Glomerular visceral epithelial cell (primary cell): ENCODE results near the gene PNPLA7.
A peak's percentile ranks its signal among the peaks of the same experiment; 100 is the strongest.
"Not testable (repeated sequence)": the region's sequence is repeated elsewhere in the genome, so short reads cannot be mapped to it uniquely, and the experiment has no call there.

ENCODE experiments used
- DNase-seq: peaks from one replicate; pipeline ENCODE4 v3.0.0-alpha.2; 2016; ENCODE audit errors: extremely low spot score

The PNPLA7 gene

GRCh38 chr9:137513801-137514570, 36.2 kb downstream of the PNPLA7 start:
- DNase-seq, result not testable (repeated sequence)

GRCh38 chr9:137513136-137513535, 37.1 kb downstream of the PNPLA7 start:
- DNase-seq, result not testable (repeated sequence)

DNA sequence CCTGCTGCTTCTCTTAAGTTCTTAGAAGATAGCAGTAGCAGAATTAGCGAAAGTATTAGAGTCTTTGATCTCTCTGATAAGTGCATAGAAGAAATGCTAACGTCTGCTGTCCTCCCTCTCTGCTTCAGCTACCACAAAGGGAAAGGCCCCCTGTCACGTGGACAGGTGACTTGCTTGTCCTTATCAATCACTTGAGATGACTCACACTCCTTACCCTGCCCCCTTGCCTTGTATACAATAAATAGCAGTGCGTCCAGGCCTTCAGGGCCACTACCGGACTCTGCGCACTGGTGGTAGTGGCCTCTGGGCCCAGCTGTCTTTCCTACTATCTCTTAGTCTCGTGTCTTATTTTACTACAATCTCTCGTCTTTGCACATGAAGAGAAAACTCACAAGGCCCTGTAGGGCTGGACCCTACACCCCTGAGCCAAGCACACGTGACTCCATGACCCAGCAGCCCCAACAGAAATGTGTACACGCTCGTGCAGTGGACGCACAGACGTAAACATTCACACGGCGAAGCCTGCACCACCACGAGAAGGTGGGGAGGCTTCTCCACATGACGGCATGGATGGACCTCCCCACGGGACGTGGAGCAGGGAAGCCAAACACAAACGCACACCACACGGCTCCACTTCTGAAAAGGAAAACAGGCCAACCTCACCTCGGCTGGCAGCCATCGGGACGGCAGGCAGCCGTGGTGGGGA, 38.3 kb downstream of the PNPLA7 start:
- DNase-seq, result no peak

DNA sequence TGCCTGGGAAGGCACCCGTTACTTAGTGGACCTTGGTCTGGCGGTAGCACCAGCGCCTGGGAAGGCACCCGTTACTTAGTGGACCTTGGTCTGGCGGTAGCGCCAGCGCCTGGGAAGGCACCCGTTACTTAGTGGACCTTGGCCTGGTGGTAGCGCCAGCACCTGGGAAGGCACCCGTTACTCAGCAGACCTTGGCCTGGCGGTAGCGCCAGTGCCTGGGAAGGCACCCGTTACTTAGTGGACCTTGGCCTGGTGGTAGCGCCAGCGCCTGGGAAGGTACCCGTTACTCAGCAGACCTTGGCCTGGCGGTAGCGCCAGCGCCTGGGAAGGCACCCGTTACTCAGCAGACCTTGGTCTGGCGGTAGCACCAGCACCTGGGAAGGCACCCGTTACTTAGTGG, 39.1 kb downstream of the PNPLA7 start:
- not testable (repeated sequence) for DNase-seq

GRCh38 chr9:137509198-137509597, 41.0 kb downstream of the PNPLA7 start:
- DNase-seq, result no peak

DNA sequence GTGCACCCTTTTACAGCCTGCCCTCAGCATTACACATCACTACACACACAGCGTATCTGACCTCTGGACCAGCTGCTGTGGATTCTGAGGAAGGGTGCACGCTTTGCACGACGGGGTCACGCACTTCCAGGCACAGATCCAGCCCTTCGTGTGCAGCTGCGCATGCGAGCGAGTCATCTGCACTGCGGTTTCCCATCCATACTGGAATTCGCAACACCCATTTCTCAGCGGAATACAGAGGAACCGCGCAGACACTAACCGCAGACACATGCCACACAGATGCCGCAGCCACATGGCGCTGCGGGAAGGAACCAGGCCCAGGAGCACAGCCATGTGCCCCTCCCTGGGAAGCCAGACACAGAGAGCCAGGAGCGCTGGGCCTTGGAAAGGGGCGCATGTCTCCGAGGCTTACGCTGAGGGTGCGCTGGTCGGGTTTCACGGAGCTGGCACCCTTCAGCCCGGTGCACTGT, 43.5 kb downstream of the PNPLA7 start:
- DNase-seq, result no peak

DNA sequence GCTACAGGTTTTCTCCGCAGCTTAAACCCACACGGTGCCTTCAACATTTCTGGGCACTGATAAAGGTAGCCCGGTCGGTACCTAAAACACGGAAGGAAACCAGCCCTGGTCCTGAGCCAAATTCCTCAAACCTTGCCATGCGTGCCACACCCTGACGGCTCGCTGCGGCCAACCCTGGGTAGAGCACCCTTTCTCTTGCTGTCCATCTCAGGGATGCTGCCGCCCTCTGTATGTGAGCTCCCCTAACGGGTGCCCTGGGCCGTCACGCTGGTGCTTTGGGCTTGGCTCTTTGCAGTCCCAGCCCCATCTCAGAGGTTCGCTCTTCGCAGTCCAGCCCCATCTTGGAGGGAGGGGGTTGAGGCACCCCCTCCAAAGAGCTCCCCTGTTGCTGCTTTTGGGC, 43.9 kb downstream of the PNPLA7 start:
- peak; percentile 13 for DNase-seq

DNA sequence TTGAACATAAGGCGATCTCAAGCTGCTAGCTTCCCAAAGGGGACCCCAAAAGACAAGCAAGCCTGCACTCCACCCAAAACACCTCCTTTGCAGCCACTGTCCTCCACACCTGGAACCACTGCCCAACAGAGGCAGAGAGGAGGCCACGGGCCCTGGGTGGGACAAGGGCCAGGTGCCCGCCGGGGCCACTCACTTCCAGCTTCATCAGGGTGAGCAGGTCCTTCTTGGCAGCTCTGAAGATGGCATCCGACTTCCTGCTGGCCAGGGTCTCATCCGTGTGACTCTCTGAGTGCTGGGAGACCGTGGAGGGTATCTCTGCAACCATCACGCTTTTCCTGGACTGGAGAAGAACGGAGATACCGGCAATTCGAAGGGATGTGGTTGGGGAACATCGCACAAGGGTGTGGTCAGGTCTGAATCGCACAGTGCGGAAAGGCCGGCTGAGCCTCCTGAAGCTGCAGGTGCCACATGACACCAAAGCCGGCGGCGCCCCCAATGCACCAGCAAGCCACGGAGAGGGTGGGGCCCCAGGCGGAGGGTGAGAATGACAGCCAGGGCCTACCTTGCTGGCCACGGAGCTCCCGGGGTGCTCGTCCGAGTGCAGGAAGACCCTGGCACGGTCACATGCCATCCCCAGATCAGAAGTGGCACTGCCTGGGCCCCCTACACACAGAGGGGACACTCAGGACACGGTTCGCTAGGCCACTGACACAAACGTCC, 44.6 kb downstream of the PNPLA7 start:
- no peak for DNase-seq

DNA sequence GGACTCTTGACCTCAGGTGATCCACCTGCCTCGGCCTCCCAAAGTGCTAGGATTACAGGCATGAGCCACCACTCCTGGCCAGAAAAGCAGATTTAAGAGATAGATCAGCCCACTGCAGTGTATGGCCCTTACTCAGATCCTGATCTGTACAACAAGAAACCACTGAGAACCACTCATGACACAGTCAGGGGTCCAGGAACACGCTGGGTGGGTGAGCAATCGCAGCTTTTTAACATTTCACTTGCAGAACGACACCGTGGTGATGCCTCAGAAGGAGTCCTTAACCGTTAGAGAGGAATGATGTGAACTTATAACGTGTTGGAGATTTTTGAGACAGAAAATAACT, 45.8 kb downstream of the PNPLA7 start:
- no peak for DNase-seq

DNA sequence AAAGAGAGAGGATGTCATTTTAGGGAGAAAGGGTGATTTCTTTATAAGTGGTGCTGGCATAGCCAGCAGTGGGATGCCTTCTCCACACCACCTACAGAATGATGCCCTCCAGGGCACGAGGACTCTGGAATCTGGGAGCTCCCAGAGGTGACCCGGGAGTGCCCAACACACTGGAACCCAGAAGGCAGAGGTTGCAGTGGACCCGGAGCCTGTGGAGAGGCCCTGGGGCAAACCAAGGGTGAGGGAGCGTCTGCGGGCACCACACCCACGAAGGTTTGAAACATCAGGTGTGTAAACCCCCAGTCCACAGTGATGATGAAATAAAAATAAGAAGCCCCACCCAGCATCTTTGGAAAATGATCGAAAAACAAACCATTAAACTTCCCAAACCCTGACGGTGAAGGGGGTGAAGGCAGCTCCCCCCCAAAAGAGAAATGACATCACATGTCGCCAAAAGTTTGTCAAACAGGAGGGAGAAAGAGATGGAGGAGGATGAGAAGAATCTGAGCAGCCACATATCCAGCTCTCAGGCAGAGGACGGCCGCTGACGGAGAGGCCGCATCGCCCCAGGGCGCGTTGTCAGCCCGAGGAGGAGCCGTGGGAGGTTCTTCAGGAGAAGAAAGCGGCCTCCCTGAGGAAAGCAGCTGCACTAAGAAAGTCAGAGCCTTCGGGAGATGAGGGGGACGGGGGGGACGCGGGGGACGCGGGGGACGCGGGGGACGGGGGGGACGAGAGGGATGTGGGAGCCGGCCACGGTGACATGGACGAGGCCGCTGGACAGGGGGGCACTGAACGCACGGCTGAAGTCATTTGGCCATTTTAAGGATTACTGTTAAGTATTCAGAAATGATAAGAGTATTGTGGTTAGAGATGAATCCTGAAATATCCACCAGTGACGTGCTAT, 47.9 kb downstream of the PNPLA7 start:
- no peak for DNase-seq

GRCh38 chr9:137501457-137501856, 48.7 kb downstream of the PNPLA7 start:
- DNase-seq, result no peak

GRCh38 chr9:137500666-137501397, 49.4 kb downstream of the PNPLA7 start:
- DNase-seq, result no peak

DNA sequence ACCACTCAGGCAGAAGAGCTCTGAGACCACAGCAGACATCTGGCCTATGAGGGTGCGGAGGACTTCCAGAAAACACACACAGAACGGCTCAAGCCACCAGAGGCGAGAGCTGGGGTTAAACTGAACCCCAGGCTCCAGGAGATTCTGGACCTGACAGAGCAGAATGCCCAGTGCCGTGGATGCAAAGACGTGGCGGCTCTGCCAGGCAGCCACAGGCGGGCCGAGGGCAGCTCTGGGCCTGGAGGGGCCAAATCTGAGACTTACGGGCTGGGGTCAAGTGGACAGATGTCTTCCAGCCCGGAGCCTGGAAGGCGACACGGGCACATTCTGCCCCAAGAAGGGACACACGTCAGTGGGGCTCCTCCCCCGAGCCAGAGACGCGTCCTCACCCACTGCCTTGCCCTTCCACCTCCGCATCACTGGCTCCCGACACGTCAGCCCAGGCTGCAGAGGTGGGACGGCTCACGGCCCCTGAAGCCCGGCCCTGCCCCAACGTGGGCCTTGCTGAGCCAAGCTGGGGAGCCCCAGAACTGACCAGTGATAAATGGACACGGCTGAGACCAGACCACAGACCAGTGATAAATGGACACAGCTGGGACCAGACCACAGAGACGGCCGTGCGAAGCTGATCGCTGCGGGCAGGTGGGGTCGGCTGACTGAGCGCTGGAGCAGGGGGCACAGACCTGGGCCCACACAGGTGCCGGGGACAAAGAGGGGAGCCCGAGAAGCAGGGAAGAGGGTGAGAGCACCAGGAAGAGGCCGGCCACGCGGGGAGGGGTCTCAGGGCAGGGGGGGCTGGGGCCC, 50.1 kb downstream of the PNPLA7 start:
- no peak for DNase-seq

GRCh38 chr9:137499416-137499815, 50.8 kb downstream of the PNPLA7 start:
- no peak for DNase-seq

GRCh38 chr9:137498720-137499150, 51.5 kb downstream of the PNPLA7 start:
- no peak for DNase-seq

DNA sequence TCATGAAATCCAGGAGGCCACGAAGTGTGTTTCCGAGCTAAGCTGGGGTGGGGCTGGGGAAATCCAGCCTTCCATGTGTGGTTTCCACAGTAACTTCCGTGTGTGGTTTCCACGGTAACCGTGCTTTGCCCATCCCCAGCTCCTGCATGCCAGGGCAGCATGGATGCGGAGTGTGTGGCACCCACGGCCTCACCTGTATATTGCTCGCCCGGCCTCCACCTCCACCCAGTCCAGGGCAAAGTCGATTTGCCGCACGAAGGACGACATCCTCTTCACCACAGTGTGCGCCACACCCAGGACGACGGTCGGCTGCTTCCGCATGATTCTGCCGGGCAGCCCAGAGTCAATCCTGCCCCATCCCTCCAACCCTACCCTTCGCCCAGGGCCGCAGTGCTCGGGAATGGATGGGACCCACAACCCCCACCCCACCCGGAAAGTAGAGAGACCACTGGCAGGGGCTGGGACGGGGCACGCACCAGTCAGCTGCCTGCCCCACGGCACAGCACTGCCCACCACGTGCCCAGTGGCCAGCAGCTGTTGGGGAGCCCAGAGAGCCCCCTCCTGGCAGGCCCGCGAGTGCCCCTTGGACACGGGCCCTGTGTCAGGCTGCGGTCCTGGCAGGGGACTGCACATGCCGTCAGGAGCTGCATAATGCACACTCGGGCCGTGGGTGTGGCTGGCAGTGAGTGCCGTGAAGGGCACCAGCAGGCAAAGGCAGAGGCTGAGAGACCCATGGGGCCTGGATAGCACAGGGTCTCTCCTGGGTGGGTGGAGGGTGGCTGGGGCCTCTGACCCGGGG, 52.1 kb downstream of the PNPLA7 start:
- no peak for DNase-seq

DNA sequence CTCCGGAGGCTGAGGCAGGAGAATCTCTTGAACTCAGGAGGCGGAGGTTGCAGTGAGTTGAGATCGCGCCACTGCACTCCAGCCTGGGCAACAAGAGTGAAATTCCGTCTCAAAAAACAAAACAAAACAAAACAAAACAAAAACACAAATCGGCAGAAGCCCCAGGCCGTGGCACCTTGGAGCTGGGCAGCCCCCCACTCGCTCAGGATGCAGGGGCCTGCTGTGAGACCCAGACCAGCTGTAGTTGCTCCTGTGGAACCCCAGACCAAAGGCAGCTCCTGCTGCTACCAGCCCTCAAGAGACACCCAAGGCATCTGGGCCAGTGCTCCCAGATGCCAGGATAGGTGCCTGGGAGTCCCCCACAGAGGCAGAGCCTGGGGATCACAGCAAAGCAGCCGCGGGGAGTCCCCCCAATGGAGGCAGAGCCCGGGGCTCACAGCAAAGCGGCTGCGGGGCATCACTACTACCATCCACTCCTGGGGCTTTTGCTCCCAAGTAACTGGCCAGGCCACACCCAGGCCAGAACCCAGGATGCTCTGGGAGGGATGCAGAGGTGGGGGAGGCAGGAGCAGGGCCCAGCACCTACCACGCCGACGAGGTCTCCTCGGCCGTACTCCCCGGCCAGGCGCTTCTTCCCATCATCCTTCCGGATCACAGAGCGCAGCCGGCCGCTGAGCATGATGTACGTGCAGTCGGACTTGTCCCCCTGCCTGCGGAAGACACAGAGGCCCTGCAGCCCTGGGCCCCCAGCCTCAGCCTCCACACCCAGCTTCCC, 53.4 kb downstream of the PNPLA7 start:
- no peak for DNase-seq
